ENCODE data around the gene ERMARD. TPM values are rescaled to one million over a fixed set of nuclear protein-coding genes. Genes with fewer than 3 reads are reported as not detected.

ERMARD gene
- total RNA-seq, 4 donors from 2014 or later: 10.3 to 21.4 (median 17.6) TPM

DNA sequence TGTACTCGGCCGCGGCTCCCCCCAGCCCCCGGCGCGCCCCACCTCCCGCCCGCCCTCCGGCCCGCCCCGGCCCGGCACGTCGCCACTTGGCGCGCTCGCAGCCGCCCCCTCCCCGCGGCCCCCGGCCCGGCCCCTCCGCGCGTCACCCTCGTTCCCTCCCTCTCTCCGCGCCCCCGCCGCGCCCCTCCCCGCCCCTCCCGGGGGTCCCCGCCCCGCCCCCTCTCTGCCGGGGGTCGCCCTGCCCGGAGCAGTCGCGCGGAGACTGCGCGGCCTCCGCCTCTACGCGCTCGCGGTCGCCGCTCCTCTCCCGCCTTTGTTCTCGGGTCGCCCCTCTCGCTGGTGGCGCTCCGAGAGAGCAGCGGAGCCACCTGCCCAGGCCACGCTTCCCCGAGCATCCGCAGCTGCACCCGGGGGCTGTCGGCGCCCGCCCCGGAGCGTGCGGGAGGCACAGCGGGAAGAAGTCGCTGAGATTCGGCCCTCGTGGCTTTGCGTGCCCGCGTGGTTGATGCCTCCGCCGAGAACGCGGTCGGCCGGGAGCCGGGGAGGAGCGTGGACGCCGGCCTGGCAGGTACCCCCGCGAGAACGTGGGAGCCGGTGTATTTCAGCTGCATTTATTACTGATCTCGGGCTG lies 26.8 kb upstream of the ERMARD start, which contains the start of gene PHF10:
Gene PHF10 (minus strand): TSS at position 7 of the 631 bp plus-strand sequence. CDS start 569 bp downstream, outside the sequence.
- WGBS, 2 donors: no CpG with 5 or more reads among the region's 89 CpGs
- H3K27ac ChIP-seq: peak within 1 kb of the TSS; percentile 93 to 99 (median 96)
- no peaks in the 10 kb centered on the region for H3K9me3 ChIP-seq
- intact Hi-C loops (cut with DNase I): no loop called here
- TF ChIP-seq POLR2A (IDR thresholded peaks at IDR 0.05): no peak
- peak within 1 kb of the TSS; percentile 78 to 95 (median 82) for H3K4me3 ChIP-seq
- H3K4me1 ChIP-seq: peaks cover 8 to 45% (median 11%) of the 10 kb centered on the region in 3 donors
- H3K36me3 ChIP-seq: no peaks in the 10 kb centered on the region
- H3K27me3 ChIP-seq: no peaks in the 10 kb centered on the region
- no peak for DNase-seq

DNA sequence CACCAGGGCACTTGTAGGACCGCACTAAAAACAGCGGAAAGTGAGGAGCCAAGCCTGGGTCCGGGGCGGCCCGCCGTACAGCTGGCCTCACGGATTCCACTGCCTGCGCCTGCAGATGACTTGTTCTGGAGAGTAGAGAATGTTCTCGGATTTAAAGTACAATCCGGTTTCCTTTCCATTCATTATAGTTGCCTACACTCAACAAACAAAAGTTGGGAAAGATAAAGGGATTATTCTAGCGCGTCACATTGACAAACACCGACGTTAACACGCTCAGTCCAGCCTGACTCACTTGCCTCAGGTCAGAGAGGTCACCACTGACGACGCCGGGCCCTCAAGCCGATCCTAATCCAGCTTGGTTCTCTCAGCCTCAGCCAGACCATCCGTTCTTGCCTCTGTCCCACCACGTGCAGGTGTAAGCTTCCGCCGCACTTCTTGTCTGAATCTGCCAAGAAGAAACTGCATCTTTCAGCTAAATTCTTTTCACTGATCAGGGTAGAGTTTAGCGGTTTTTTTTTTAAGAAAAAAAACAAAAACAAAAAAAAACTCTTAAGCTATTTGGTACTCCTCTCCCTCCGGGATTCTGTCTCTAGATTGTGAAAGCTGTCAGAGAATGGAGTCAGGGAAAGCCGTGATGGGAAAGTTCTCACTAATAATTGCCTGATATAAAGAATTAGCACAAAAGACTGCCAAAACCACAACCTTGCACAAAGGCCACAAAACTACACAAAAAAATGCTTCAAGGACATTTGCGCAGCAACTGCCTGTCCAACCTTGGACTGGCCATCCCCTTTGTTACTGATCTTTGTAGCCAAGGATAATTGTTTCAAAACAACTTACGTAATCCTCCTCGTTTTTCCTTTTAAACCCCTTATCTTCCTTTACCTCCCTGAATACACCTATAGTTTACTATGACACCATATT lies 26.0 kb upstream of the ERMARD start:
- intact Hi-C loops (cut with DNase I): no loop called here
- TF ChIP-seq, protein P1, sequence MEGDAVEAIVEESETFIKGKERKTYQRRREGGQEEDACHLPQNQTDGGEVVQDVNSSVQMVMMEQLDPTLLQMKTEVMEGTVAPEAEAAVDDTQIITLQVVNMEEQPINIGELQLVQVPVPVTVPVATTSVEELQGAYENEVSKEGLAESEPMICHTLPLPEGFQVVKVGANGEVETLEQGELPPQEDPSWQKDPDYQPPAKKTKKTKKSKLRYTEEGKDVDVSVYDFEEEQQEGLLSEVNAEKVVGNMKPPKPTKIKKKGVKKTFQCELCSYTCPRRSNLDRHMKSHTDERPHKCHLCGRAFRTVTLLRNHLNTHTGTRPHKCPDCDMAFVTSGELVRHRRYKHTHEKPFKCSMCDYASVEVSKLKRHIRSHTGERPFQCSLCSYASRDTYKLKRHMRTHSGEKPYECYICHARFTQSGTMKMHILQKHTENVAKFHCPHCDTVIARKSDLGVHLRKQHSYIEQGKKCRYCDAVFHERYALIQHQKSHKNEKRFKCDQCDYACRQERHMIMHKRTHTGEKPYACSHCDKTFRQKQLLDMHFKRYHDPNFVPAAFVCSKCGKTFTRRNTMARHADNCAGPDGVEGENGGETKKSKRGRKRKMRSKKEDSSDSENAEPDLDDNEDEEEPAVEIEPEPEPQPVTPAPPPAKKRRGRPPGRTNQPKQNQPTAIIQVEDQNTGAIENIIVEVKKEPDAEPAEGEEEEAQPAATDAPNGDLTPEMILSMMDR (IDR thresholded peaks at IDR 0.05): no peak
- TF ChIP-seq POLR2A (IDR thresholded peaks at IDR 0.05): peak in 2 of 4 donors; percentile 38 to 45
- WGBS, 2 donors: 22 to 34% methylated on average over 20 to 29 of the region's 29 CpGs

GRCh38 chr6:169726049-169726400 lies 25.4 kb upstream of the ERMARD start:
- Histone ChIP-seq H3K27me3 (no peaks in the 10 kb centered on the region), H3K27ac (peak overlapping the region in 3 of 4 donors; percentile 31 to 98 (median 95)), H3K9me3 (no peaks in the 10 kb centered on the region), H3K4me1 (peaks cover 8 to 32% (median 11%) of the 10 kb centered on the region in 3 donors), H3K36me3 (no peaks in the 10 kb centered on the region), H3K4me3 (no peak overlapping the region)
- intact Hi-C loops (cut with DNase I): no loop called here
- WGBS, 2 donors: 100% methylated on average over 1 of the region's 1 CpG
- no peak for TF ChIP-seq POLR2A (IDR thresholded peaks at IDR 0.05)
- TF ChIP-seq, protein P1 (IDR thresholded peaks at IDR 0.05): no peak
- no peak for DNase-seq

More for the DNA sequence above, 26.0 kb upstream of the ERMARD start:
- no peak for DNase-seq
- Histone ChIP-seq H3K9me3 (no peaks in the 10 kb centered on the region), H3K27me3 (no peaks in the 10 kb centered on the region), H3K4me3 (peak overlapping the region; percentile 72 to 95 (median 78)), H3K27ac (peak overlapping the region; percentile 93 to 99 (median 96)), H3K4me1 (peaks cover 8 to 39% (median 11%) of the 10 kb centered on the region in 3 donors), H3K36me3 (no peaks in the 10 kb centered on the region)

- no peak overlapping the region for H3K4me3 ChIP-seq
- intact Hi-C loops (cut with DNase I): no loop called here
- no peaks in the 10 kb centered on the region for H3K27me3 ChIP-seq
- H3K36me3 ChIP-seq: no peaks in the 10 kb centered on the region
- H3K27ac ChIP-seq: no peak overlapping the region
- DNase-seq: no peak
- peaks cover 0 to 23% (median 6%) of the 10 kb centered on the region in 3 donors for H3K4me1 ChIP-seq
- H3K9me3 ChIP-seq: no peaks in the 10 kb centered on the region
- TF ChIP-seq, protein P1 (IDR thresholded peaks at IDR 0.05): no peak
- TF ChIP-seq POLR2A (IDR thresholded peaks at IDR 0.05): no peak
Measured at GRCh38 chr6:169726963-169727362, 24.5 kb upstream of the ERMARD start.

DNA sequence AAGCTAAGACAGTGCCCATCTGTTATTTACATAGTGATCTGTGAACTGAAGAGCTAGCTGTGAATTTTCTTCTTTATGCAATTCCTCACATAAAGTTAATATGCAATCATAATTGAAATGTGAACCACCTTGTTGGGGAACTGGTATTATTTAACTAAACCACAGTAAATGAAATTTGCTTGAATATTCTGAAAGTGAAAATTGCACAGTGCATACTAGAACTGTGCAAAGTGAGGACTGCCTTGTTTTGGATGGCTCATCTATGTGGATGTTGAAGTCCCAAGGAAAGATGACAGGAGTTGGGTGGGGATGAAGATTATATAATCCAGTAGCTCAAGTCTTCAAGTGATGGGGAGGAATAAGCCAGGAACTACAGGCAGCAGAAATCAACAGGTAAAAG lies 21.5 kb upstream of the ERMARD start:
- intact Hi-C loops (cut with DNase I): no loop called here

More for the DNA sequence above, 21.5 kb upstream of the ERMARD start:
- H3K4me1 ChIP-seq: peaks cover 0 to 9% (median 0%) of the 10 kb centered on the region in 3 donors
- H3K27ac ChIP-seq: no peak overlapping the region
- no peaks in the 10 kb centered on the region for H3K36me3 ChIP-seq
- H3K27me3 ChIP-seq: no peaks in the 10 kb centered on the region
- no peak for TF ChIP-seq POLR2A (IDR thresholded peaks at IDR 0.05)
- TF ChIP-seq, protein P1 (IDR thresholded peaks at IDR 0.05): no peak
- no peak for DNase-seq
- no peak overlapping the region for H3K4me3 ChIP-seq
- no peaks in the 10 kb centered on the region for H3K9me3 ChIP-seq

Measured in esophagus squamous epithelium (tissue), 5 donors.